Transverse colon (tissue), 4 donors: ENCODE results near the gene PTX4.

Experiments used
- CTCF ChIP-seq, 5 experiments: fragments of 200-600 bp in 3 of 5; fragments of 450-650 bp in 2 of 5; sonication (generic) in 3 of 5; IDR thresholded peaks; 1 replicate in 2 of 5; 2 replicates in 3 of 5; pipeline ENCODE4 v1.5.1; 2016 to 2017; ENCODE audit warnings: antibody characterized with exemption in 5 of 5, inconsistent platforms in 3 of 5, mild to moderate bottlenecking in 2 of 5, moderate library complexity in 1 of 5
- EP300 ChIP-seq: sonication (generic); formaldehyde crosslinking; IDR thresholded peaks from one replicate; pipeline ENCODE4 v1.6.1; 2017; ENCODE audit warnings: antibody characterized with exemption, low read depth
- POLR2A ChIP-seq: fragments of 450-650 bp; IDR thresholded peaks from one replicate; pipeline ENCODE4 v1.6.1; 2016; ENCODE audit warnings: antibody characterized with exemption, mild to moderate bottlenecking, moderate library complexity
- POLR2AphosphoS5 ChIP-seq, 3 donors: sonication (generic); formaldehyde crosslinking; IDR thresholded peaks; one replicate each; pipeline ENCODE4 v1.6.1; 2016; ENCODE audit warnings: antibody characterized with exemption in 3 of 3

- TF ChIP-seq POLR2A (no peak), CTCF (IDR thresholded peaks at IDR 0.05) (no peak), POLR2AphosphoS5 (IDR thresholded peaks at IDR 0.05) (no peak), EP300 (no peak)
These were observed 31.1 kb upstream of the PTX4 start for GRCh38 chr16:1519831-1520230.
